NCI-H146 treated with DMSO at 0.1 percent for 48 hours (cell line): ENCODE measurements around the gene TAF3.

Source experiments
- DNase-seq: peaks from one replicate; lab custom pipeline; 2025; ENCODE audit not compliant: unreplicated experiment; lab: John Stamatoyannopoulos, UW

The TAF3 gene

GRCh38 chr10:7811743-7812142 lies 6.6 kb upstream of the TAF3 start:
- DNase-seq, result peak; percentile 44

GRCh38 chr10:7813481-7813880 lies 4.8 kb upstream of the TAF3 start:
- DNase-seq, result no peak

GRCh38 chr10:7817576-7817975 lies 729 bp upstream of the TAF3 start:
- DNase-seq, result no peak

GRCh38 chr10:7817984-7818294 lies 366 bp upstream of the TAF3 start:
- no peak for DNase-seq

- peak; percentile 38 for DNase-seq
Measured at GRCh38 chr10:7819121-7819460, 786 bp downstream of the TAF3 start.

GRCh38 chr10:7824251-7824650 lies 5.9 kb downstream of the TAF3 start:
- no peak for DNase-seq

GRCh38 chr10:7826971-7827370 lies 8.7 kb downstream of the TAF3 start:
- no peak for DNase-seq

- DNase-seq, result no peak
Measured at GRCh38 chr10:7829289-7829834, 11.1 kb downstream of the TAF3 start.

- no peak for DNase-seq
Measured at GRCh38 chr10:7832060-7832459, 13.8 kb downstream of the TAF3 start.

- no peak for DNase-seq
Measured at GRCh38 chr10:7833210-7833609, 14.9 kb downstream of the TAF3 start.

- DNase-seq, result no peak
Measured at GRCh38 chr10:7834262-7834661, 16.0 kb downstream of the TAF3 start.

- DNase-seq, result no peak
Measured at GRCh38 chr10:7836571-7836970, 18.3 kb downstream of the TAF3 start.

- DNase-seq, result no peak
Measured at GRCh38 chr10:7846591-7846990, 28.3 kb downstream of the TAF3 start.

GRCh38 chr10:7853226-7853842 lies 35.0 kb downstream of the TAF3 start:
- DNase-seq, result no peak

- DNase-seq, result no peak
Measured at GRCh38 chr10:7853890-7854289, 35.6 kb downstream of the TAF3 start.

- no peak for DNase-seq
Measured at GRCh38 chr10:7855205-7855604, 36.9 kb downstream of the TAF3 start.

- DNase-seq, result no peak
Measured at GRCh38 chr10:7856678-7857077, 38.4 kb downstream of the TAF3 start.

GRCh38 chr10:7857262-7857661 lies 39.0 kb downstream of the TAF3 start:
- DNase-seq, result no peak

- DNase-seq, result no peak
Measured at GRCh38 chr10:7861509-7862120, 43.3 kb downstream of the TAF3 start.

GRCh38 chr10:7862121-7862514 lies 43.8 kb downstream of the TAF3 start:
- DNase-seq, result no peak

- no peak for DNase-seq
Measured at GRCh38 chr10:7866176-7866575, 47.9 kb downstream of the TAF3 start.

GRCh38 chr10:7872041-7872442 lies 53.7 kb downstream of the TAF3 start:
- DNase-seq, result peak; percentile 53

GRCh38 chr10:7874864-7875263 lies 56.6 kb downstream of the TAF3 start:
- DNase-seq, result no peak
